ENCODE measurements around the gene NOL4L.

- TF ChIP-seq, protein P1, sequence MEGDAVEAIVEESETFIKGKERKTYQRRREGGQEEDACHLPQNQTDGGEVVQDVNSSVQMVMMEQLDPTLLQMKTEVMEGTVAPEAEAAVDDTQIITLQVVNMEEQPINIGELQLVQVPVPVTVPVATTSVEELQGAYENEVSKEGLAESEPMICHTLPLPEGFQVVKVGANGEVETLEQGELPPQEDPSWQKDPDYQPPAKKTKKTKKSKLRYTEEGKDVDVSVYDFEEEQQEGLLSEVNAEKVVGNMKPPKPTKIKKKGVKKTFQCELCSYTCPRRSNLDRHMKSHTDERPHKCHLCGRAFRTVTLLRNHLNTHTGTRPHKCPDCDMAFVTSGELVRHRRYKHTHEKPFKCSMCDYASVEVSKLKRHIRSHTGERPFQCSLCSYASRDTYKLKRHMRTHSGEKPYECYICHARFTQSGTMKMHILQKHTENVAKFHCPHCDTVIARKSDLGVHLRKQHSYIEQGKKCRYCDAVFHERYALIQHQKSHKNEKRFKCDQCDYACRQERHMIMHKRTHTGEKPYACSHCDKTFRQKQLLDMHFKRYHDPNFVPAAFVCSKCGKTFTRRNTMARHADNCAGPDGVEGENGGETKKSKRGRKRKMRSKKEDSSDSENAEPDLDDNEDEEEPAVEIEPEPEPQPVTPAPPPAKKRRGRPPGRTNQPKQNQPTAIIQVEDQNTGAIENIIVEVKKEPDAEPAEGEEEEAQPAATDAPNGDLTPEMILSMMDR (IDR thresholded peaks at IDR 0.05; ENCODE audit: insufficient read depth, low read length) = no peak
- no peak for TF ChIP-seq POLR2AphosphoS5 (IDR thresholded peaks at IDR 0.05; ENCODE audit: low read depth)
- no peak for TF ChIP-seq REST (IDR thresholded peaks at IDR 0.05; ENCODE audit: insufficient replicate concordance, low read depth)
- TF ChIP-seq GABPA (IDR thresholded peaks at IDR 0.05; ENCODE audit: low read depth) = no peak
- no peak for TF ChIP-seq SPI1 (IDR thresholded peaks at IDR 0.05; ENCODE audit: borderline replicate concordance, low read depth)
Observed at GRCh38 chr20:32592022-32592421, 6.9 kb upstream of the NOL4L start.

Data from HL-60 (cell line).